Peyer's patch (tissue), 4 donors: ENCODE results near the gene TMBIM6.

Experiments
- CTCF ChIP-seq, 6 experiments: fragments of 450-650 bp in 4 of 6; fragments of 200-600 bp in 2 of 6; sonication (generic) in 1 of 6; IDR thresholded peaks; one replicate each; pipeline ENCODE4 v1.5.1; 2017 to 2019; ENCODE audit warnings: antibody characterized with exemption in 6 of 6, mild to moderate bottlenecking in 3 of 6, moderate library complexity in 1 of 6
- POLR2A ChIP-seq, 2 donors: fragments of 450-650 bp; IDR thresholded peaks; one replicate each; pipeline ENCODE4 v1.5.1; 2017; ENCODE audit warnings: antibody characterized with exemption in 2 of 2, mild to moderate bottlenecking in 2 of 2, moderate library complexity in 2 of 2

DNA sequence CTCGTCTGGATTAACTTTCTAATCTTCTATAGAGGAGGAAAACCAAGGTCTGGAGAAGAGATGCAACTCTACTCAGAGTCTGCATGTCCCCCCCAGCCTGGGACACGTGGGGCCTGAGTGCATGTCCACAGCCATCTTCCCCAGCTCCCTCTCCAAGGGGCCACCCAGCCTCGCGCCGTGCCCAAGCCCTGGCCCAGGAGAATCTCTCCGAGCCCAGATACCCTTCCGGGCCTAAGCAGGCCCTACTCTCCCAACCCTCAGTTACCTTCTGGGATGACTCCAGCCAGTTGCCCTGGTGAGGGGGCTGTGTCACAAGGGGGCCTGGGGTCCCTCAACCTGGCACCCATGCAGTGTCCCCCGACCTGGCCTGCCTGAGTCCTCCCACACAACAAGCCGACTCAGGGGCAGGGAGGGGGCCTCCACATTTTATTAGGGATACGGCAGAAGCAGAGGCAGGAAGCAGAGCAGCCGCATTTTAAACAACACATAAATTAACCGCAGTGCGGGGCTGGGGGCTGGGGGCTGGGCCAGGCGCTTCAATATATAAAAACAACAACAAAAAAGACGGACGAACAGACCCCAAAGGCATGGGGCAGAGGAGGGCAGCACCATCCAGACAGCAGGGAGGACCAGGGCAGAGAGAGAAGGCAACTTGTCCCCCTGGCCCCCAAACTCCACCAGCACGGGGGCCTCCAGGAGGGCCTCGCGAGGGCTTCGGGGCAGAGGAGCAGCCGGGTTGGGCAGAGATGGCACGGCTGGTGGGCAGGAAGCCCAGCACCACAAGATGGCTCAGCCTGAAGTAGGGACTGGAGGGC is 49.6 kb downstream of the TMBIM6 start:
- TF ChIP-seq CTCF (IDR thresholded peaks at IDR 0.05) (no peak), POLR2A (IDR thresholded peaks at IDR 0.05) (no peak)
